Panc1 (cell line): ENCODE measurements around the gene RNGTT. TPM values are rescaled to one million over a fixed set of nuclear protein-coding genes. Genes with fewer than 3 reads are reported as not detected.

ENCODE experiments used
- ATAC-seq: fragments of 200-7000 bp; cut with Tn5 transposase; 2 replicates; pipeline ENCODE4 v1.9.1; 2020; ENCODE audit warnings: mild to moderate bottlenecking, moderate library complexity
- BruUV-seq: library from RNA; stranded (reverse); fragments of 400-500 nt; replicated peaks from 2 replicates; lab custom pipeline; 2021; lab: Mats Ljungman, UMichigan
- CTCF ChIA-PET: fragments of 300-600 bp; sonication (Branson Sonifier 250); formaldehyde crosslinking; loops from one replicate; lab custom pipeline; 2022; ENCODE audit warnings: antibody characterized with exemption; lab: Charles Lee
- POLR2A ChIA-PET: fragments of 300-600 bp; sonication (Branson Sonifier 250); formaldehyde crosslinking; loops from one replicate; lab custom pipeline; 2022; ENCODE audit warnings: antibody characterized with exemption; lab: Charles Lee
- DNase-seq: peaks from one replicate; pipeline ENCODE4 v3.0.0-alpha.2; 2010; ENCODE audit warnings: low read depth, low spot score
- H3K27ac ChIP-seq: 2 replicates; pipeline ENCODE4 v1.5.1; 2011; ENCODE audit warnings: mild to moderate bottlenecking, low read length, inconsistent platforms
- H3K27me3 ChIP-seq: fragments of 200-500 bp; sonication (Bioruptor generic); 2 replicates; pipeline ENCODE4 v1.6.0; 2014; ENCODE audit warnings: low read length, inconsistent platforms; ENCODE audit not compliant: control insufficient read depth, insufficient read depth
- H3K36me3 ChIP-seq: fragments of 200-500 bp; sonication (Bioruptor generic); 2 replicates; pipeline ENCODE4 v1.5.1; 2014; ENCODE audit warnings: inconsistent platforms, mild to moderate bottlenecking, low read length, moderate library complexity; ENCODE audit not compliant: control insufficient read depth, insufficient read depth
- H3K4me1 ChIP-seq: 2 replicates; pipeline ENCODE4 v1.5.1; 2011; ENCODE audit warnings: inconsistent platforms, mild to moderate bottlenecking, low read length, moderate library complexity; ENCODE audit not compliant: control insufficient read depth, insufficient read depth
- H3K4me3 ChIP-seq, 2 experiments: 2 replicates each; pipeline ENCODE4 v1.5.1; 2011 to 2012; ENCODE audit warnings: low read depth in 2 of 2, low read length in 2 of 2, mild to moderate bottlenecking in 2 of 2, inconsistent platforms in 1 of 2, moderate library complexity in 1 of 2
- H3K9me3 ChIP-seq: fragments of 200-500 bp; sonication (Bioruptor generic); 2 replicates; pipeline ENCODE4 v1.5.1; 2014; ENCODE audit warnings: low read depth, mild to moderate bottlenecking, inconsistent platforms, low read length, moderate library complexity; ENCODE audit not compliant: control insufficient read depth, insufficient read depth
- CTCF ChIP-seq: fragments of 450-650 bp; IDR thresholded peaks from 2 replicates; pipeline ENCODE4 v1.5.1; 2017; ENCODE audit warnings: mild to moderate bottlenecking
- POLR2AphosphoS5 ChIP-seq: IDR thresholded peaks from 2 replicates; pipeline ENCODE4 v1.6.1; 2012; ENCODE audit warnings: mild to moderate bottlenecking, low read depth, low read length, moderate library complexity
- REST ChIP-seq, 2 experiments: IDR thresholded peaks; 2 replicates each; pipeline ENCODE4 v1.6.1; 2011 to 2012; ENCODE audit warnings: low read depth in 2 of 2, control low read depth in 1 of 2, low read length in 1 of 2, mild to moderate bottlenecking in 1 of 2, moderate library complexity in 1 of 2; ENCODE audit not compliant: insufficient read depth in 1 of 2
- SIN3A ChIP-seq: IDR thresholded peaks from 2 replicates; pipeline ENCODE4 v1.6.1; 2012; ENCODE audit warnings: low read depth, mild to moderate bottlenecking, low read length, moderate library complexity, borderline replicate concordance; ENCODE audit not compliant: insufficient read depth
- TCF7L2 ChIP-seq: IDR thresholded peaks from 2 replicates; pipeline ENCODE4 v1.6.1; 2011; ENCODE audit warnings: mild to moderate bottlenecking, low read depth, low read length, inconsistent platforms
- in situ Hi-C: cut with HindIII; loops from 2 replicates; pipeline ENCODE4 v1.10.0; 2016; ENCODE audit warnings: low sequenced_read_pairs, low pct_unique_long_range_greater_than_20kb
- intact Hi-C: fragments of 100-400 bp; cut with micrococcal nuclease; formaldehyde crosslinking; loops from one replicate; pipeline ENCODE4 v1.10.0; 2022; ENCODE audit not compliant: unreplicated experiment
- total RNA-seq: library from RNA; stranded (reverse); gene quantifications from one replicate; pipeline ENCODE4 v1.2.1, GENCODE V29; 2021; ENCODE audit not compliant: unreplicated experiment

Gene RNGTT
- total RNA-seq, 1 experiment from 2014 or later: 21.2 TPM

- intact Hi-C loops (no loop called here), in situ Hi-C loops (no loop called here)
- Histone ChIP-seq H3K36me3 (no peaks in the 10 kb centered on the region), H3K4me1 (no peaks in the 10 kb centered on the region), H3K9me3 (no peaks in the 10 kb centered on the region), H3K4me3 (no peak overlapping the region), H3K27ac (no peak overlapping the region), H3K27me3 (no peaks in the 10 kb centered on the region)
- TF ChIP-seq SIN3A: no peak
- TF ChIP-seq REST (IDR thresholded peaks at IDR 0.05; ENCODE audit: insufficient read depth in 1 of 2, low read depth in 2 of 2, low read length in 1 of 2): no peak
- no peak for TF ChIP-seq CTCF
- TF ChIP-seq POLR2AphosphoS5: no peak
- TF ChIP-seq TCF7L2: no peak
- POLR2A ChIA-PET: no interaction called here
- DNase-seq (no peak), ATAC-seq (no peak)
- CTCF ChIA-PET: no interaction called here
- BruUV-seq: no TSS peak
These were observed 222.3 kb downstream of the RNGTT start for GRCh38 chr6:88741071-88741470.

- no peaks in the 10 kb centered on the region for H3K36me3 ChIP-seq
- H3K4me1 ChIP-seq: no peaks in the 10 kb centered on the region
- in situ Hi-C loops: no loop called here
- no peak for TF ChIP-seq SIN3A
- TF ChIP-seq TCF7L2: no peak
- TF ChIP-seq REST (IDR thresholded peaks at IDR 0.05; ENCODE audit: insufficient read depth in 1 of 2, low read depth in 2 of 2, low read length in 1 of 2): no peak
- TF ChIP-seq CTCF: no peak
- TF ChIP-seq POLR2AphosphoS5: no peak
- no peaks in the 10 kb centered on the region for H3K27me3 ChIP-seq
- BruUV-seq: no TSS peak
- no peak for DNase-seq
- no peak overlapping the region for H3K4me3 ChIP-seq
- no peak for ATAC-seq
- intact Hi-C loops: no loop called here
- H3K9me3 ChIP-seq: no peaks in the 10 kb centered on the region
- POLR2A ChIA-PET: no interaction called here
- no peak overlapping the region for H3K27ac ChIP-seq
- CTCF ChIA-PET: no interaction called here
These were observed 228.9 kb downstream of the RNGTT start for GRCh38 chr6:88734544-88734943.
